MM.1S (cell line): ENCODE results near the gene FOXL1.

Experiments
- DNase-seq: peaks from one replicate; pipeline ENCODE4 v3.0.0-alpha.2; 2015
- H2AFZ ChIP-seq: fragments of 300-600 bp; sonication (generic); 2 replicates; pipeline ENCODE4 v1.6.0; 2016; ENCODE audit warnings: antibody characterized with exemption, low read length
- H3F3A ChIP-seq: fragments of 300-600 bp; sonication (generic); 2 replicates; pipeline ENCODE4 v1.6.1; 2016; ENCODE audit warnings: mild to moderate bottlenecking, antibody characterized with exemption, low read length, moderate library complexity, mixed read lengths; ENCODE audit not compliant: insufficient read depth
- H3K27ac ChIP-seq: fragments of 300-600 bp; sonication (generic); 2 replicates; pipeline ENCODE4 v1.5.1; 2016; ENCODE audit warnings: mild to moderate bottlenecking, low read length
- H3K27me3 ChIP-seq: fragments of 300-600 bp; sonication (generic); replicated peaks from 2 replicates; pipeline ENCODE4 v1.6.0; 2016; ENCODE audit warnings: low read length; ENCODE audit not compliant: insufficient read depth
- H3K36me3 ChIP-seq: fragments of 300-600 bp; sonication (generic); replicated peaks from 2 replicates; pipeline ENCODE4 v1.6.1; 2016; ENCODE audit warnings: mild to moderate bottlenecking, low read length, mixed read lengths; ENCODE audit not compliant: insufficient read depth
- H3K4me1 ChIP-seq: fragments of 300-600 bp; sonication (generic); 2 replicates; pipeline ENCODE4 v1.6.1; 2016; ENCODE audit warnings: low read length, mixed read lengths
- H3K4me2 ChIP-seq: fragments of 300-600 bp; sonication (generic); 2 replicates; pipeline ENCODE4 v1.6.0; 2016; ENCODE audit warnings: low read depth, low read length
- H3K4me3 ChIP-seq: fragments of 300-600 bp; sonication (generic); 2 replicates; pipeline ENCODE4 v1.5.1; 2016; ENCODE audit warnings: low read length, mixed read lengths
- H3K79me2 ChIP-seq: fragments of 300-600 bp; sonication (generic); 2 replicates; pipeline ENCODE4 v1.6.1; 2016; ENCODE audit warnings: mixed run types, low read length, mixed read lengths
- H3K9ac ChIP-seq: fragments of 300-600 bp; sonication (generic); 2 replicates; pipeline ENCODE4 v1.6.1; 2016; ENCODE audit warnings: low read length, mixed read lengths
- H3K9me2 ChIP-seq: fragments of 300-600 bp; sonication (generic); replicated peaks from 2 replicates; pipeline ENCODE4 v1.6.1; 2016; ENCODE audit warnings: mild to moderate bottlenecking, low read length, mixed read lengths; ENCODE audit not compliant: insufficient read depth
- H3K9me3 ChIP-seq: fragments of 300-600 bp; sonication (generic); replicated peaks from 2 replicates; pipeline ENCODE4 v1.6.1; 2016; ENCODE audit warnings: mild to moderate bottlenecking, low read length, mixed read lengths; ENCODE audit not compliant: insufficient read depth
- H4K20me1 ChIP-seq: fragments of 300-600 bp; sonication (generic); 2 replicates; pipeline ENCODE4 v1.6.1; 2016; ENCODE audit warnings: mild to moderate bottlenecking, low read length, moderate library complexity, mixed read lengths; ENCODE audit not compliant: insufficient read depth
- CTCF ChIP-seq: fragments of 300-600 bp; sonication (generic); IDR thresholded peaks from 2 replicates; pipeline ENCODE4 v1.5.1; 2016; ENCODE audit warnings: antibody characterized with exemption, low read length, mixed read lengths
- EZH2 ChIP-seq: fragments of 300-600 bp; sonication (generic); optimal IDR thresholded peaks from 2 replicates; pipeline ENCODE3; 2017; ENCODE audit warnings: low read depth, mild to moderate bottlenecking, antibody characterized with exemption, low read length, mixed read lengths
- EZH2phosphoT487 ChIP-seq: fragments of 300-600 bp; sonication (generic); IDR thresholded peaks from 2 replicates; pipeline ENCODE4 v1.6.1; 2018; ENCODE audit warnings: antibody characterized with exemption, low read length

The FOXL1 gene

GRCh38 chr16:86555704-86556075 lies 22.7 kb upstream of the FOXL1 start:
- H3F3A ChIP-seq: no peaks in the 10 kb centered on the region
- TF ChIP-seq CTCF: no peak
- no peak for TF ChIP-seq EZH2phosphoT487
- no peak for TF ChIP-seq EZH2
- H3K79me2 ChIP-seq: 0 out of 2 replicates have a peak, but pooled peaks cover 6% of the 10 kb centered on the region
- H3K27ac ChIP-seq: no peak overlapping the region
- no peaks in the 10 kb centered on the region for H4K20me1 ChIP-seq
- peak overlapping the region; percentile 80 for H2AFZ ChIP-seq
- H3K4me3 ChIP-seq: peak overlapping the region; percentile 77
- peak overlapping the region; percentile 87; the same call in 1 of the 2 replicates for H3K9ac ChIP-seq
- no peak for DNase-seq
- H3K4me2 ChIP-seq: peak overlapping the region; percentile 66
- H3K27me3 ChIP-seq: peaks cover 24% of the 10 kb centered on the region
- no peaks in the 10 kb centered on the region for H3K4me1 ChIP-seq
- no peaks in the 10 kb centered on the region for H3K9me3 ChIP-seq
- H3K36me3 ChIP-seq: no peaks in the 10 kb centered on the region
- H3K9me2 ChIP-seq: no peaks in the 10 kb centered on the region

GRCh38 chr16:86556576-86556975 lies 21.8 kb upstream of the FOXL1 start:
- Histone ChIP-seq H3K9me3 (no peaks in the 10 kb centered on the region), H3K27ac (no peak overlapping the region), H3K4me2 (no peak overlapping the region), H3K79me2 (0 out of 2 replicates have a peak, but pooled peaks cover 6% of the 10 kb centered on the region), H3K4me3 (no peak overlapping the region), H3K9me2 (no peaks in the 10 kb centered on the region), H4K20me1 (no peaks in the 10 kb centered on the region), H3K27me3 (peaks cover 33% of the 10 kb centered on the region), H2AFZ (no peak overlapping the region), H3F3A (no peaks in the 10 kb centered on the region), H3K9ac (no peak overlapping the region), H3K36me3 (no peaks in the 10 kb centered on the region), H3K4me1 (no peaks in the 10 kb centered on the region)
- DNase-seq: no peak
- TF ChIP-seq EZH2: no peak
- TF ChIP-seq CTCF: no peak
- no peak for TF ChIP-seq EZH2phosphoT487

GRCh38 chr16:86557587-86557986 lies 20.8 kb upstream of the FOXL1 start:
- Histone ChIP-seq H3K4me1 (no peaks in the 10 kb centered on the region), H3K9me2 (no peaks in the 10 kb centered on the region), H3F3A (no peaks in the 10 kb centered on the region), H3K27me3 (peaks cover 43% of the 10 kb centered on the region), H3K4me3 (no peak overlapping the region), H4K20me1 (no peaks in the 10 kb centered on the region), H3K27ac (no peak overlapping the region), H3K4me2 (no peak overlapping the region), H3K36me3 (no peaks in the 10 kb centered on the region), H3K79me2 (0 out of 2 replicates have a peak, but pooled peaks cover 6% of the 10 kb centered on the region), H2AFZ (no peak overlapping the region), H3K9ac (no peak overlapping the region), H3K9me3 (no peaks in the 10 kb centered on the region)
- DNase-seq: no peak
- TF ChIP-seq EZH2 (no peak), EZH2phosphoT487 (no peak), CTCF (no peak)
